ENCODE data around the gene FAM162A. TPM values are rescaled to one million over a fixed set of nuclear protein-coding genes. Genes with fewer than 3 reads are reported as not detected.

FAM162A gene
- total RNA-seq, 4 donors from 2014 or later: 32.0 to 41.0 (median 34.5) TPM

- DNase-seq: no peak
- peaks cover 2% of the 10 kb centered on the region in 2 donors for H3K4me1 ChIP-seq
- H3K4me3 ChIP-seq (replicated peaks in 1 of 3): no peak overlapping the region
- 88 to 89% methylated on average over 6 of the region's 6 CpGs for WGBS, 2 donors
- intact Hi-C loops (cut with DNase I): no loop called here
- peaks cover 0 to 21% of the 10 kb centered on the region in 2 donors for H3K36me3 ChIP-seq
- TF ChIP-seq, protein P1, sequence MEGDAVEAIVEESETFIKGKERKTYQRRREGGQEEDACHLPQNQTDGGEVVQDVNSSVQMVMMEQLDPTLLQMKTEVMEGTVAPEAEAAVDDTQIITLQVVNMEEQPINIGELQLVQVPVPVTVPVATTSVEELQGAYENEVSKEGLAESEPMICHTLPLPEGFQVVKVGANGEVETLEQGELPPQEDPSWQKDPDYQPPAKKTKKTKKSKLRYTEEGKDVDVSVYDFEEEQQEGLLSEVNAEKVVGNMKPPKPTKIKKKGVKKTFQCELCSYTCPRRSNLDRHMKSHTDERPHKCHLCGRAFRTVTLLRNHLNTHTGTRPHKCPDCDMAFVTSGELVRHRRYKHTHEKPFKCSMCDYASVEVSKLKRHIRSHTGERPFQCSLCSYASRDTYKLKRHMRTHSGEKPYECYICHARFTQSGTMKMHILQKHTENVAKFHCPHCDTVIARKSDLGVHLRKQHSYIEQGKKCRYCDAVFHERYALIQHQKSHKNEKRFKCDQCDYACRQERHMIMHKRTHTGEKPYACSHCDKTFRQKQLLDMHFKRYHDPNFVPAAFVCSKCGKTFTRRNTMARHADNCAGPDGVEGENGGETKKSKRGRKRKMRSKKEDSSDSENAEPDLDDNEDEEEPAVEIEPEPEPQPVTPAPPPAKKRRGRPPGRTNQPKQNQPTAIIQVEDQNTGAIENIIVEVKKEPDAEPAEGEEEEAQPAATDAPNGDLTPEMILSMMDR (IDR thresholded peaks at IDR 0.05): no peak
- no peak for TF ChIP-seq POLR2A (IDR thresholded peaks at IDR 0.05)
- H3K9me3 ChIP-seq: no peaks in the 10 kb centered on the region
- H3K27ac ChIP-seq: peak overlapping the region in 1 of 3 donors; percentile 1
- H3K27me3 ChIP-seq: no peaks in the 10 kb centered on the region
Measured at GRCh38 chr3:122409446-122409845, 25.5 kb downstream of the FAM162A start.

DNA sequence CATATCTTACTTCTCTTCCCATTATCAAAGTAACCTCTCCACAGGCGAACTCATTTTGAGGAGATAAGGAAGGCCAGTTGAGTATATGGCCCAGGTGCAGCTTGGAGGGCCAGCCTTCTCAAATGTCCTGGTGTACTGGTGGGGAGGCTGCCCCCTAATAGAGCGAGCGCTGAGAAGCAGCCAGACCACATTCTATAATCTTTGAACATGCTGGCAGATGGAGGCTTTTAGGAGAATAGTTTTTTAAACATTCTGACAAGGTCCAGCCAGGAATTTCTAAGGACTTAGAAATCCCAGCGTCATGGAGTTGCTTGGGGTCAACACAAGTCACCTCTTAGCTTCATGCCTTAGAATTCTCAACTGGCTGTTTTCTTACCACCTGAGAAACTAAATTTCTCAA, 26.1 kb downstream of the FAM162A start:
- H3K4me3 ChIP-seq (replicated peaks in 1 of 3): no peak overlapping the region
- H3K27me3 ChIP-seq: no peaks in the 10 kb centered on the region
- no peak overlapping the region for H3K27ac ChIP-seq
- H3K9me3 ChIP-seq: no peaks in the 10 kb centered on the region
- intact Hi-C loops (cut with DNase I): loop anchor here (10.0 kb wide), 2 partner anchors 275 to 385 kb away; partner anchors contain the start of genes HSPBAP1, PARP14 and SLC49A4
- H3K36me3 ChIP-seq: peaks cover 0 to 21% of the 10 kb centered on the region in 2 donors
- no peak for TF ChIP-seq POLR2A (IDR thresholded peaks at IDR 0.05)
- TF ChIP-seq, protein P1 (IDR thresholded peaks at IDR 0.05): no peak
- peaks cover 8 to 9% of the 10 kb centered on the region in 2 donors for H3K4me1 ChIP-seq
- no peak for DNase-seq
- WGBS, 2 donors: 93 to 95% methylated on average over 4 of the region's 4 CpGs

DNA sequence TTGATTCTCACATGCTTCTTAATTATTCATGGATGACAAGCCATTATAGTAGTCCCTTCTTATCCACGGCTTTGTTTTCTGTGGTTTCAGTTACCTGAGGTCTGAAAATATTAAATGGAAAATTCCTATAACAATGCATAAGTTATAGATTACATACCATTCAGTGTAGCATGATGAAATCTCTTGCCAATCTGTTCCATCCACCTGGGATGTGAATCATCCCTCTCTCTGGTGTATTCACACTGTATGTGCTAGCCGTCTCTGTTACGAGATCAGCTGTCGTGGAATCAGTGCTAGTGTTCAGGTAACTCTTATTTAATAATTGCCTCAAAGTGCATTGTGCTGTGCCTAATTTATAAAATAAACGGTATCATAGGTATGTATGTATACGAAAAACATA, 26.7 kb downstream of the FAM162A start:
- no peaks in the 10 kb centered on the region for H3K27me3 ChIP-seq
- DNase-seq: no peak
- 92% methylated on average over 6 of the region's 6 CpGs for WGBS, 2 donors
- H3K4me3 ChIP-seq (replicated peaks in 1 of 3): no peak overlapping the region
- H3K9me3 ChIP-seq: no peaks in the 10 kb centered on the region
- no peak for TF ChIP-seq POLR2A (IDR thresholded peaks at IDR 0.05)
- TF ChIP-seq, protein P1 (IDR thresholded peaks at IDR 0.05): no peak
- peaks cover 11% of the 10 kb centered on the region in 2 donors for H3K4me1 ChIP-seq
- H3K27ac ChIP-seq: no peak overlapping the region
- peaks cover 0 to 21% of the 10 kb centered on the region in 2 donors for H3K36me3 ChIP-seq
- intact Hi-C loops (cut with DNase I): loop anchor here (10.0 kb wide), 2 partner anchors 274 to 384 kb away; partner anchors contain the start of genes HSPBAP1, PARP14 and SLC49A4

GRCh38 chr3:122414391-122414790, 30.4 kb downstream of the FAM162A start:
- Histone ChIP-seq H3K27me3 (no peaks in the 10 kb centered on the region), H3K4me3 (replicated peaks in 1 of 3) (no peak overlapping the region), H3K4me1 (peaks cover 11 to 21% of the 10 kb centered on the region in 2 donors), H3K27ac (no peak overlapping the region), H3K36me3 (peaks cover 0 to 11% of the 10 kb centered on the region in 2 donors), H3K9me3 (no peaks in the 10 kb centered on the region)
- intact Hi-C loops (cut with DNase I): loop anchor here (10.0 kb wide), 2 partner anchors 270 to 380 kb away; partner anchors contain the start of genes HSPBAP1, PARP14 and SLC49A4
- TF ChIP-seq POLR2A (IDR thresholded peaks at IDR 0.05): no peak
- TF ChIP-seq, protein P1 (IDR thresholded peaks at IDR 0.05): no peak
- DNase-seq: no peak
- 92 to 93% methylated on average over 3 of the region's 3 CpGs for WGBS, 2 donors

- peak overlapping the region; percentile 80 to 92 (median 88) for H3K27ac ChIP-seq
- no peaks in the 10 kb centered on the region for H3K9me3 ChIP-seq
- peak; percentile 64 to 69 for DNase-seq
- H3K27me3 ChIP-seq: no peaks in the 10 kb centered on the region
- TF ChIP-seq, protein P1 (IDR thresholded peaks at IDR 0.05): no peak
- TF ChIP-seq POLR2A (IDR thresholded peaks at IDR 0.05): no peak
- H3K4me1 ChIP-seq: peaks cover 11 to 21% of the 10 kb centered on the region in 2 donors
- WGBS, 2 donors: 21 to 23% methylated on average over 10 of the region's 10 CpGs
- intact Hi-C loops (cut with DNase I): loop anchor here (10.0 kb wide), 2 partner anchors 270 to 380 kb away; partner anchors contain the start of genes HSPBAP1, PARP14 and SLC49A4
- H3K36me3 ChIP-seq: peaks cover 0 to 5% of the 10 kb centered on the region in 2 donors
- peak overlapping the region in 2 of 3 donors; percentile 54 to 63 for H3K4me3 ChIP-seq (replicated peaks in 1 of 3)
Measured at GRCh38 chr3:122415104-122415744, 31.2 kb downstream of the FAM162A start.
